Hepatocyte (in vitro differentiated cells): ENCODE data around the gene CTNND2.

Experiments
- EZH2 ChIP-seq: fragments of 200-600 bp; sonication (generic); IDR thresholded peaks from 2 replicates; pipeline ENCODE4 v1.6.1; 2016; ENCODE audit warnings: antibody characterized with exemption, mild to moderate bottlenecking, borderline replicate concordance
- EZH2phosphoT487 ChIP-seq: fragments of 200-600 bp; sonication (generic); IDR thresholded peaks from one replicate; pipeline ENCODE4 v1.6.1; 2018; ENCODE audit warnings: antibody characterized with exemption, mild to moderate bottlenecking, low read depth, moderate library complexity; ENCODE audit not compliant: unreplicated experiment, severe bottlenecking
- TF ChIP-seq, protein P1 (sequence below): fragments of 200-600 bp; sonication (generic); IDR thresholded peaks from 2 replicates; pipeline ENCODE4 v1.5.1; 2016; ENCODE audit warnings: antibody characterized with exemption, mild to moderate bottlenecking; ENCODE audit not compliant: poor library complexity

DNA sequence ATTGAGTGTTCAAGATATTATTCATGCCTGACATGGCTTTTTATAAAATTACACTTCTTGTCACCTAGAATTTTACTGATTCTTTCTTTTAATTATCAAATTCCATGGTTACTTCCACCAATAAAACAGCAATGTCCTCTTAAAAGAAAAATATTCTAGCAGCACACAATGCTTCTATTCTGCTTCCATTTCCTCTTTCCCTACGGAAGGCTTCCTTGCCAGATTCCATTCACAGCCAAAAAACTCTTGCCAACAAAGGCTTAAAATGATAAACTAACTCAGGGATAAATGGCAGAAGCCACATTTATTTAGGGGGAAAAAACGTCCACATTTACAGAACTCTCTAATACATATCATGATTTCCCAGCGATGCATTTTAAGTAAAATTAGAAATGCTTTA lies 111.6 kb downstream of the CTNND2 start:
- TF ChIP-seq, protein P1, sequence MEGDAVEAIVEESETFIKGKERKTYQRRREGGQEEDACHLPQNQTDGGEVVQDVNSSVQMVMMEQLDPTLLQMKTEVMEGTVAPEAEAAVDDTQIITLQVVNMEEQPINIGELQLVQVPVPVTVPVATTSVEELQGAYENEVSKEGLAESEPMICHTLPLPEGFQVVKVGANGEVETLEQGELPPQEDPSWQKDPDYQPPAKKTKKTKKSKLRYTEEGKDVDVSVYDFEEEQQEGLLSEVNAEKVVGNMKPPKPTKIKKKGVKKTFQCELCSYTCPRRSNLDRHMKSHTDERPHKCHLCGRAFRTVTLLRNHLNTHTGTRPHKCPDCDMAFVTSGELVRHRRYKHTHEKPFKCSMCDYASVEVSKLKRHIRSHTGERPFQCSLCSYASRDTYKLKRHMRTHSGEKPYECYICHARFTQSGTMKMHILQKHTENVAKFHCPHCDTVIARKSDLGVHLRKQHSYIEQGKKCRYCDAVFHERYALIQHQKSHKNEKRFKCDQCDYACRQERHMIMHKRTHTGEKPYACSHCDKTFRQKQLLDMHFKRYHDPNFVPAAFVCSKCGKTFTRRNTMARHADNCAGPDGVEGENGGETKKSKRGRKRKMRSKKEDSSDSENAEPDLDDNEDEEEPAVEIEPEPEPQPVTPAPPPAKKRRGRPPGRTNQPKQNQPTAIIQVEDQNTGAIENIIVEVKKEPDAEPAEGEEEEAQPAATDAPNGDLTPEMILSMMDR: no peak
- TF ChIP-seq EZH2 (no peak), EZH2phosphoT487 (no peak)
